HepG2 (cell line): ENCODE data around the gene NEURL1. TPM values are rescaled to one million over a fixed set of nuclear protein-coding genes. Genes with fewer than 3 reads are reported as not detected.

Source experiments
- ARID4A ChIP-seq: sonication (generic); formaldehyde crosslinking; IDR thresholded peaks from 2 replicates; pipeline ENCODE4 v1.5.0; 2020; ENCODE audit warnings: mild to moderate bottlenecking, missing genetic modification reagents, borderline replicate concordance
- BHLHE40 ChIP-seq: IDR thresholded peaks from 2 replicates; pipeline ENCODE4 v1.6.1; 2011; ENCODE audit warnings: low read length, improper control_type of control experiment
- DBP ChIP-seq: sonication (generic); formaldehyde crosslinking; IDR thresholded peaks from 2 replicates; pipeline ENCODE4 v1.4.0; 2020; ENCODE audit warnings: missing genetic modification reagents; ENCODE audit errors: not compliant biosample characterization
- DPF2 ChIP-seq: sonication (generic); formaldehyde crosslinking; IDR thresholded peaks from 2 replicates; pipeline ENCODE4 v1.4.0; 2020; ENCODE audit warnings: mild to moderate bottlenecking, low read depth, missing genetic modification reagents, borderline replicate concordance
- DR1 ChIP-seq: sonication (generic); formaldehyde crosslinking; IDR thresholded peaks from 2 replicates; pipeline ENCODE4 v1.8.0; 2021; ENCODE audit warnings: mild to moderate bottlenecking, missing genetic modification reagents, inconsistent platforms
- GATAD1 ChIP-seq: IDR thresholded peaks from 2 replicates; pipeline ENCODE4 v1.6.1; 2016; ENCODE audit warnings: missing genetic modification reagents, missing compliant biosample characterization
- HMG20B ChIP-seq: conservative IDR thresholded peaks from 2 replicates; pipeline ENCODE4 v1.6.1; 2016; ENCODE audit warnings: missing genetic modification reagents, missing compliant biosample characterization
- HNRNPK ChIP-seq: fragments of 200-400 bp; formaldehyde crosslinking; IDR thresholded peaks from 2 replicates; pipeline ENCODE4 v1.6.1; 2018; ENCODE audit warnings: low read length, low read depth, moderate library complexity, mild to moderate bottlenecking; ENCODE audit not compliant: poor library complexity, severe bottlenecking
- HNRNPL ChIP-seq: fragments of 200-400 bp; formaldehyde crosslinking; IDR thresholded peaks from 2 replicates; pipeline ENCODE4 v1.6.1; 2017; ENCODE audit warnings: mild to moderate bottlenecking, low read depth, low read length
- PAXIP1 ChIP-seq: sonication (generic); formaldehyde crosslinking; conservative IDR thresholded peaks from 2 replicates; pipeline ENCODE4 v1.4.0; 2020; ENCODE audit warnings: mild to moderate bottlenecking, missing genetic modification reagents, moderate library complexity
- UBTF ChIP-seq: sonication (generic); formaldehyde crosslinking; IDR thresholded peaks from 2 replicates; pipeline ENCODE4 v1.4.0; 2020; ENCODE audit warnings: mild to moderate bottlenecking, missing genetic modification reagents
- ZBTB25 ChIP-seq: IDR thresholded peaks from 2 replicates; pipeline ENCODE4 v1.6.1; 2018; ENCODE audit warnings: missing genetic modification reagents
- ZBTB7B ChIP-seq: sonication (generic); formaldehyde crosslinking; IDR thresholded peaks from 2 replicates; pipeline ENCODE4 v1.4.0; 2020; ENCODE audit warnings: missing genetic modification reagents
- ZFX ChIP-seq: sonication (generic); formaldehyde crosslinking; IDR thresholded peaks from 2 replicates; pipeline ENCODE4 v1.4.0; 2020; ENCODE audit warnings: mild to moderate bottlenecking, low read depth, missing genetic modification reagents, moderate library complexity
- polyA plus RNA-seq, 8 experiments: library from polyadenylated mRNA; depleted of rRNA in 3 of 8; stranded (reverse) in 7 of 8; unstranded in 1 of 8; fragments of >200 nt; fragmentation: Illumina TruSeq in 4 of 8; extraction: Trizol in 4 of 8; gene quantifications; 2 replicates each; pipeline versions ENCODE4 v1.2.1 to v1.2.3, GENCODE V29; 2011 to 2016; ENCODE audit warnings: low read depth in 4 of 8, missing spikeins in 1 of 8, mixed read lengths in 1 of 8; ENCODE audit not compliant: insufficient read depth in 1 of 8
- total RNA-seq, 5 experiments: library from RNA; depleted of rRNA; stranded (reverse); fragments of >200 nt; fragmentation: Illumina TruSeq; extraction: Trizol; gene quantifications; 2 replicates each; pipeline ENCODE4 v1.2.3, GENCODE V29; 2016; ENCODE audit warnings: low read depth in 1 of 5

The NEURL1 gene
- total and polyA plus RNA-seq, 2 of the 13 experiments (the other 11 are each of a cell fraction or from before 2014, with no cell fraction given) = not detected

- peak; percentile 80 for TF ChIP-seq PAXIP1 (CRISPR knock-in tag)
- peak; percentile 92 for TF ChIP-seq ZBTB7B (CRISPR knock-in tag)
- 0 out of 2 replicates have a peak, but pooled peaks have one; percentile 21 for TF ChIP-seq BHLHE40
- peak; percentile 47; the same call in 1 of the 2 replicates for TF ChIP-seq ARID4A (CRISPR knock-in tag)
- TF ChIP-seq HNRNPL = no peak
- peak; percentile 73 for TF ChIP-seq DPF2 (CRISPR knock-in tag)
- TF ChIP-seq DBP = no peak
- TF ChIP-seq ZBTB25 (CRISPR knock-in tag) = peak; percentile 55; the same call in 1 of the 2 replicates
- peak; percentile 56; the same call in 1 of the 2 replicates for TF ChIP-seq GATAD1 (CRISPR knock-in tag)
- TF ChIP-seq HMG20B = 0 out of 2 replicates have a peak, but pooled peaks have one; percentile 36
- peak; percentile 25 for TF ChIP-seq HNRNPK
- peak; percentile 29; the same call in 1 of the 2 replicates for TF ChIP-seq UBTF (CRISPR knock-in tag)
- TF ChIP-seq ZFX (CRISPR knock-in tag) = peak; percentile 62
- TF ChIP-seq DR1 (CRISPR knock-in tag) = no peak
Measured at GRCh38 chr10:103576862-103577261, 83.4 kb downstream of the NEURL1 start (continued).
